Left ventricle myocardium superior (tissue), 1 donor: ENCODE measurements around the gene SNX9. TPM values are rescaled to one million over a fixed set of nuclear protein-coding genes. Genes with fewer than 3 reads are reported as not detected.
"Not testable (repeated sequence)": the region's sequence is repeated elsewhere in the genome, so short reads cannot be mapped to it uniquely, and the experiment has no call there.

Source experiments
- ATAC-seq: fragments of 200-7000 bp; cut with Tn5 transposase; one replicate; pipeline ENCODE4 v1.9.1; 2020; ENCODE audit warnings: mild to moderate bottlenecking, moderate library complexity
- DNase-seq: peaks from one replicate; pipeline ENCODE4 v3.0.0-alpha.2; 2020
- intact Hi-C: fragments of 100-400 bp; cut with micrococcal nuclease; formaldehyde crosslinking; loops from one replicate; pipeline ENCODE4 v1.11.0; 2022
- total RNA-seq: library from RNA; stranded (reverse); fragmentation: NEBNext Ultra II Directional; extraction: Animal tissue kit (Norgen Biotek cat#: 25700); gene quantifications from one replicate; pipeline ENCODE4 v1.2.1, GENCODE V29; 2021
- donor health status: DM: no; HTN: yes; CAD: no; lungs with severe emphysema.

Gene SNX9
- total RNA-seq, 1 donor from 2014 or later: 31.6 TPM

DNA sequence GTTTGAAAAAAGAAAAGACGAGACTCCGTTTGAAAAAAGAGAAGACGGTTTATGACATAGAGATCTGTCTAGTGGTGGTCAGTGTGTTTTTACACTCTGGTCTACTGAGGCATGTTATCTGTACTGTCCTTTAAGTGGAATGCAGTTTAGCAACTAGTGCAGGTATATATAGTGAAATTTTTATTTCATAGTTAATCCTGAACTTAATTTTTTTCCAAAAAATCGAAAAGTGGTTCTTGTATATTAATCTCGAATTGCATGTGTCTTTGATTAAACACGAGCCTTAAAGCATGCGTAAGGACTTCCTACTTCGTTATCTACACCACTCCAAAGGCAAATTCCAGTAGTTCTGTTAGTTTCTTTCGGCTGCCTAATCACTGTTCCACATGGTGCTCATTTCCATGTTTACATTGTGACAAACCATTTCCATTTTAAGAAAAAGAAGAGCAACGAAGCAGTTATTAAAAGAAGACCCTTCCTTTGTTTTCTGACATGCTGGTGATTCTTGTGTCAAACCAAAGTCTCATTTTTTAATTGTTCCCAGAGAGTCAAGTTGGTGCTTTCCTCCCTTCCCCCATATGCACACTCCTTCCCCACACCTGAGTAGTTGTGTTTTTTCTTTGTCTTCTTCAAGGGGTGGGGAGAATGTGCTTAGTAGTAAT is 2.3 kb downstream of the SNX9 start:
- no peak for DNase-seq
- intact Hi-C loops: no loop called here
- no peak for ATAC-seq

DNA sequence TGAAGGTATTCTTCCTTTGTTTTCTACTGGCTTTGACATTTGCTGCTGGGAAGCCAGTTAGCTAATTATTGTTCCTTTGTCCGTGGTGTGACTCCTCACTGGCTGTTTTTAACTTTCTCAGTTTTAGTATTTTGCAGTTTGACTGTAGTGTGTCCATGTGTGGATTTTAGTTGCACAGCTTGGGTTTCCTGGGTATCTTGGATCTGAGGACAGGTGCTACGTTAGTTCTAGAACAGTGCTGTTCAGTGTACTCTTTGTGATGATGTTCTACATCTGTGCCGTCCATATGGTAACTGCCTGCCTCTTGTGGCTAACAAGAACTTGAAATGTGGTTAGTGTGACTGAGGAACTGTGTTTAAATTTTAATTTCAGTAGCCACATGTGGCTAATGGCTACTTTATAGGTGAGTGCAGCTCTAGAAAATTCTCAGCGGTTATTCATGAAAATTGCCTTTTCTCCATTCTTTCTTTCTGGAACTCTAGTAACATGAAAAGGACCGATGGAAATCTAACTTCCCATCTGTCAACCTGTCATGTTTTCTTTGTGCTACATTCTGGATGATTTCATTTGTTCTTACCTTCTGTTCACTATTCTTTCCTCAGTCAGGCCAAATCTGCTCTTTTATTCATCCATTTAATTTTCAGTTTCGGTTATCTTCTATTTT is 7.4 kb downstream of the SNX9 start:
- intact Hi-C loops: no loop called here
- no peak for DNase-seq
- no peak for ATAC-seq

DNA sequence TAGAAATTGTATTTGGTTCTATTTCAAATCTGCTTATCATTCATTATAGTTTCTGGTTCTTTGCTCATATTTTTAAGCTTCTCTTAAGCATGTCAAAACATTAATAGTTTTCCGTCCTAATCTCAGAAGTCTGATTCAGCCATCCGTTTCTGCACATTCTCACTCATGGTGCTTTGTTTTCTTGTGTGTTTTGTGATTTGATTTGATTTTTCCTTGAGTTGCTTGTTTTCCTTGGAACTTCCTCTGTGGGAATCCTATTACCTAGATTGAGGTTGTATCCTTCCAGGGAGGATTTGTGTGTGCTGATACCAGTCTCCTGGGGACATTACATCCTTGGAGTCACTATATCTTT is 7.9 kb downstream of the SNX9 start:
- intact Hi-C loops: no loop called here

DNA sequence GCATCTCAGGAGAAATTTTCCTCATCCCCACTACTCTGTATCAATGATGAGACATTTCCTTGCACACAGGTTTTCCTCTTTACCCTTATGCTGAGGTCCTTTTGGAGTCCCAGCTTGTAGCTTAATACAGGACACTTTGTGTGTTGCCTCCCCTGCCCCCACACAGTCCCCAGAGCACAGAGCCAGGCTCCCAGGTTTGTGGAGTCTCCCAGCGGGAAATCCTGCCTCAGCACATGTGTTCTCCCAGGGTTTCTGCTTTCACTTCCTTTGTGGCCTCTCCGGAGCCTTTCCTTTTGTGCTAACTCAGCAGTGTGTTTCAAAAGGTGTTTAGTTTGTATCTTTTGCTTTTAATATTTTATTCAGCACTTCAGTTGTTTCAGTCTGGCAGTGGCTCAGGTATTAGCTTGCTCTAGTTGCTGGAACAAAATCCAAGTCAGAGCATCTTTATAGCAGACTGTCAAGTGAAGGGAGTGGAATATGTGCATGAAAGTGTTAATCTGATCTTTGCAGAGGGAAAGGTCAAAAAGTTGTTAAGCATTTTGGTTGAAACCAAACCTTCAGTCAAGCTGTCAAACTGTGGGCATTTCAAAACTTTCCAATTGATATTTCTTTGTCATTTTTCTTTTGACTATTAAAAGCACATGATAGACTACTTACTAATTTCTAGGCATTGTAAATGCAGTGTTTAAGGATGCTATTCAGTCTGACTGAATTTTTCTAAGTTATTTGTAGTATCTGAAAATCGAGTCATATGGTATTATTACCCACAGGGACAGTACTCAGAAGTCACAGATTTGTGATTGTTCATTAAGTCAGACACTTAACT is 8.6 kb downstream of the SNX9 start:
- ATAC-seq: peak; percentile 56
- no peak for DNase-seq
- intact Hi-C loops: no loop called here

More for the DNA sequence above, 7.9 kb downstream of the SNX9 start:
- no peak for DNase-seq
- no peak for ATAC-seq

DNA sequence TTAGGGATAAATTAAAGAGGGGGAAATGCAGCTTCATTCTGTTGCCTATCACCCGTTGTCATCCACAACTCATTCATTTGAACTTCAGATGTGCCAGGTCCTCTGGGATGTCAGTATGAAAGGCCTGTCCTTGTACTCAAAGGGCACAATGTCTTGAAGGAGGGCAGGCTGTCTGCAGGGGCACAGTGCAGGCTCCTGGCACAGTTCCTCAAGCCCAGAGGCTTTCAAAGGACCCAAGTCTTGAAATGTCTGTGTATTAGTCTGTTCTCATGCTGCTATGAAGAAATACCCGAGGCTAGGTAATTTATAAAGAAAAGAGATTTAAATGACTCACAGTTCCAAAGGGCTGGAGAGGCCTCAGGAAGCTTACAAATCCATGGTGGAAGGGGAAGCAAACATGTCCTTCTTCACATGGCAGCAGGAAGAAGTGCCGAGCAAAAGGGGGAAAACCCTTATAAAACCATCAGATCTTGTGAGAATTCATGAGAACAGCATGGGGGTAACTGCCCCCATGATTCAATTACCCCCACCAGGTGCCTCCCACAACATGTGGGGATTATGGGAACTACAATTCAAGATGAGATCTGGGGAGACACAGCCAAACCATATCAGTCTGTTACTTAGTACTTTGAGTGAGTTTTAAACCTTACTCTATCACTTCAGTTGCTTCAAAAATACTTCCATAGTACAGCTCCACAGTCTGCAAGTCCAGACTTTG is 9.4 kb downstream of the SNX9 start:
- intact Hi-C loops: no loop called here
- ATAC-seq (no peak), DNase-seq (no peak)

DNA sequence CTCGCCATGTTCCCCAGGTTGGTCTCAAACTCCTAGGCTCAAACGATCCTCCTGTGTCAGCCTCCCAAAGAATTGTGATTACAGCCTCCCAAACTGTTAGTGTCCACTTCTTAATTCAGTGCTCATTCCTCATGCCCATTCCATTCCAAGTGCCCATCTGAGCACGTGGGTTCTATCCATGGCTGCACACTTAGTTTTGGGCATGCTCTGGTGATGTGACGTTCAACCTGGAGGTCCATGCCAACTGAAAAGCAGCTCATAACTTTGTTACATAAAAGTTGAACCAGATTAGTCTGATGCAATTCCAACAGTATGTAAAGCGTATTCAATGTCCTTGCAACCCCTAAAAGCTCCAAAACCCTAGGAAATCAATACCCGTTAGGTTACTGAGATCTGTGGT is 11.5 kb downstream of the SNX9 start:
- no peak for ATAC-seq
- intact Hi-C loops: no loop called here

DNA sequence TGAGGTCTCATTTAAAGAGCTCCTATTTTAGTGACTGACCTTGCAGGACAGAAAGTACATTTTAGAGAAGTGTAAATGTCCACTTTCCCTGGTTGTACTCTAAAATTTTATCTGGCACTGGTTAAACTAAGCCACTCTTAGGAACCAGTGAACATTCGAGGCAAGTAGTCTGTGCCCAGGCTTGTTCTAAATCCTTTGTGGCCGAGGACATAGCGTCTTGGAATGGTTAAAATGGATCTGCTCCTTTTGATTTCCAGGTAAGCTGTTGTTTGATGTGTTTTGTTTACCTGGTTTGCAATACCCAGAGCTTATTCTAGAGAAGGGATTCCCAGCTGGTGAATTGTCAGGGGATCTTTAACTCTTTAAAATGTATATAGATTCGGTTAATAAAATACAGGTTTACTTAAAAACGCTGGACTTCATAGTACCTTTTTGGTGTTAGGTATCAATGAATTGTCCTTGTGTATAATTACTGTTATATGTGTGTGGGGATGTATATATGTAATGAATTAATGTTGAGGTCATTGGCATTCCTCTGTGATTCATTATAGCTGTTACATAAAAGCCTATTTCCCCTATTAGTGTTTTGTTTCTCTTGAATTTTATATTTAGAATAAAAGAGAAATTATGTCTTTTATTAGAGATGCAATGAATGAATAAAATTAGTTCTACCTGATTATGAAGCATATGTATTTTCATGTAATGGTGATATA is 15.8 kb downstream of the SNX9 start:
- ATAC-seq: no peak
- intact Hi-C loops: no loop called here
- no peak for DNase-seq

More for the DNA sequence above, 11.5 kb downstream of the SNX9 start:
- no peak for DNase-seq

DNA sequence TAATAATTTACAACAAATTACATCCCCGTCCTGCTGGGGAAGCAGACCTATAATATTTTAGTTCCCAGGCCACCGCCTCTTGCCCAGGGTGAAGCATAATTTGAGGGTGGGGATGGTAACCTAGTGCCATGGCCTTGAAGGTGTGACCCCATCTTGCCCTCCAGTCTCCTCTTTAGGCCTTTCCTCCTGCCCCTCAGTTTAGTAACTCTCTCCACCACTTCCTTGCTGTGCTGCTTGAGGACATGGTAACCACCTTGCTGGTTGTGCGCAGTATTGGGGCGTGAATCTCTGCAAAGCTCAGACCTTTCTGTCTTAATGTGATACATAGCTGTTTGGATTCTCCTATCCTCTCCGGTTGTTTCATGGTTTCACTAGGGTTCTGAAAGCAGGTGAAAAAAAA is 16.6 kb downstream of the SNX9 start:
- intact Hi-C loops: no loop called here
- DNase-seq (no peak), ATAC-seq (no peak)

DNA sequence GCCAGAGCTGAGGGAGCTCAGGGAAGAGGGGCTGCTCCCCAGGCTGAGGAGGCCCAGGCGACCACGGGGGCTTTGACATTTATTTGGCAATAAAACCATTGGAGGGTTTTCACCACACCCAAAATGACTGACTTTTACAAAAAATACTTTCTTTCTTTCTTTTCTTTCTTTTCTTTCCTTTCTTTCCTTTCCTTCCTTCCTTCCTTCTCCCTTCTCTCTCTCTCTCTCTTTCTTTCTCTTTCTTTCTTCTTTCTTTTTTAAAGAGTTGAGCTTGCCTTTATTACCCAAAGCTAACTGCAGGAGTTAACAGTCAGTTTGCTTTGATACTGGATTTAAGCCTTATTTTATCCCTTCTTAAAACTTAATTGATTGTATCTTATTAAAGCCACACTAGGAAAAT is 17.2 kb downstream of the SNX9 start:
- intact Hi-C loops: no loop called here
- DNase-seq (no peak), ATAC-seq (no peak)

DNA sequence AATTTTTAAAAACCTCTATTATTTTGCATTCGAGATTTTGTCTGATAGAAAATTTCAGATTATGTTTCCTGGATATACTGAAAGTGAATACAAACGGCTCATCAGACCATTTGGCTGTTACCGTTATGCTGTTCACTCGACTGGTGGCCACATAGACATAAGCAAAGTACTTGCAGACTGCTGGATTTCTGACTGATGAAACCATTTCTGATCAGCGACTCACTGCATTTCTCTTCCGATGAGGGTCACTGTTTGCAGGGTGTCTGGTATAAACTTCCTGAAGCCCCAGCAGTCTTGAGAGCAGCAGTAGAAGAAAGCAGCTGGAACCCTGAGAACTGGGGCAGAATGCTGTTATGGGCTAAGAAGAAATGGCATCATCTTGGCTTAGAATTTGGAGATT is 17.7 kb downstream of the SNX9 start:
- no peak for DNase-seq
- no peak for ATAC-seq
- intact Hi-C loops: no loop called here

DNA sequence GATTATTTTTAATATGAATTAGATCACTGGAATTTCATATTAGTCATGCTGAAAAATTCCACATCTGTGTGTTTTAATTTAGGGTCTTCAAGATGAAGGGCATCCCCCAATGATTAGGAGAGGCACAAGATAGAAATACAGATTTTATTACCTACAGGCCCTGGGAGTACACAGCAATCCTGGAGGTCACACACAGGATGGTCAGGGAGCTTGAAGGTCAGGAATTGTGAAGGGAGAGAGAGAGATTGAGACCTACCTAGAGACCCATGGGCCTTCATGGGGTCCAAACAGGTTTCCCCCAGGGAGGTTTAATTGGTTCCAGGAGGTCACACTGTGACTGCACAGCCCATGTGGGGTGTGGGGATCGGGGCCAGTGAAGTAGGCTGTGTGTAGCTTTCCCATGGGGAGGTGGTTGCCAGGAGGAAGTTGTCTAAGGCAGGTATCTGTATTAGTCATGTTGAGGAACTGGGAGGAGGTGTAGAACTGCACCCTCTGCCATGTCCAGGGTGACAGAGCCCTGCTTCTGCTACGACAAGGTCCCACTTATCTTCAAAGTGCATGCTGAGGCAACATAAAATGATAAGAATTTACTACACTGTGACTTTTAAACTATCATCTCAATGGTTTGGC is 18.3 kb downstream of the SNX9 start:
- DNase-seq: no peak
- intact Hi-C loops: no loop called here
- ATAC-seq: peak; percentile 49

DNA sequence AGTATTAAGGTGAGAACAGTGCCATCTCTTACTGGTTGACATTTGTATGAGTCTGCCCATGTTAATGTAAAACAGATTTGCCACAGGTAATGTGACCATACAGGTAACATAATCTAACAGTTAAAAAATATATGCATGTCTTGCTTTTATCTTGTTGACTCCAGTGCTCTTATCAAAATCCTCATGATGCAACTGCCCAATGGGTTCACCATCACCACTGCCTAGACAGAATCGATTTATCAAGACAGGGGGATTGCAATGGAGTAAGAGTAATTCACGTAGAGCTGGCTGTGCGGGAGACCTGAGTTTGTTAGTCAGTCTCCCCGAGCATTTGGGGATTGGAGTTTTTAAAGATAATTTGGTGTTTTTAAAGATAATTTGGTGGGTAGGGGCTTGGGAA is 19.2 kb downstream of the SNX9 start:
- DNase-seq (no peak), ATAC-seq (no peak)
- intact Hi-C loops: no loop called here

DNA sequence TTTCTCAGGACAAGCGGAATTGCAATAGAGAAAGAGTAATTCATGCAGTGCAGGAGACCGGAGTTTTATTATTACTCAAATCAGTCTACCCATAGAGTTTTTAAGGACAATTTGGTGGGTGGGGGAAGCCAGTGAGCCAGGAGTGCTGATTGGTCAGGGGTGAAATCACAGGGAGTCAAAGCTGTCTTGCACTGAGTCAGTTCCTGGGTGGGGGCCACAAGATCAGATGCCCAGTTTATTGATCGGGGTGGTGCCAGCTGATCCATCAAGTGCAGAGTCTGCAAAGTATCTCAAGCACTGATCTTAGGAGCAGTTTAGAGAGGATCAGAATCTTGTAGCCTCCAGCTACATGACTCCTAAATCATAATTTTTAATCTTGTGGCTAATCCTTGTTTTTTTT is 21.1 kb downstream of the SNX9 start:
- ATAC-seq, DNase-seq, intact Hi-C loops: not testable (repeated sequence)

DNA sequence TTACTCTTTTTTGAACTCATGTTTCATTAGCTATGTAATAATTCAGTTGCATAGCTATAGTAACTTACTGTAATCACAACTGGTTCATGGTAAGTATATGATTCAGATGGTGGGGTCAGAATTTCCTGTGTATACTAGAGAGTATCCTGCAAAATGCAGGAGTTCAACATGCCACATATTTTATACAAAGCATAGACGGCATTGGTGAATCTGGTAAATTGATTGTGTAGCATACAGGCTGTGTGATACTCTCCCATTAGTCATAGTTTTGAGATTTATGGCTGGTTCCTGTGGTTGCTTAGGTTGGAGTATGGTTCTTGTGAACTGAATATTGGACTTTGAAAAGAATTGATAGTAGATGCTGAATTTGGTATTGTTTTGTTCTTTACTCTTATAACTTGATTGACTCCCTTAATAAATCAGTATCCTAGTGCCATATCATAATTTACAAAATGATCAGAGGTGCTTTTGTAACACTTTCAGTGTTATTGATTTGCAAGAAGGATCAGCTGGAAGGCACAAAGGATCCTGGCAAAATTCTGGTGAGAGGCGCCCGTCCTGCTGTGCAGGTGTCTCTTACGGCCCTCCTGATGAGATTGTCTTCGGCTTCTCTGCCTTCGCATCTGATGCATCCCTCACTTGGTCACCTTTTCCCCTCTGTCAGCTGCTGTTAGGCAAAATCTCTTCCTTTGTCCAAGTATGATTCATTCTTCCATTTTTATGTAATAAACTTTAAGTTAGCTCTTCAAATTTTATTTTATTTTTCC is 22.6 kb downstream of the SNX9 start:
- intact Hi-C loops: no loop called here
- DNase-seq (no peak), ATAC-seq (no peak)

DNA sequence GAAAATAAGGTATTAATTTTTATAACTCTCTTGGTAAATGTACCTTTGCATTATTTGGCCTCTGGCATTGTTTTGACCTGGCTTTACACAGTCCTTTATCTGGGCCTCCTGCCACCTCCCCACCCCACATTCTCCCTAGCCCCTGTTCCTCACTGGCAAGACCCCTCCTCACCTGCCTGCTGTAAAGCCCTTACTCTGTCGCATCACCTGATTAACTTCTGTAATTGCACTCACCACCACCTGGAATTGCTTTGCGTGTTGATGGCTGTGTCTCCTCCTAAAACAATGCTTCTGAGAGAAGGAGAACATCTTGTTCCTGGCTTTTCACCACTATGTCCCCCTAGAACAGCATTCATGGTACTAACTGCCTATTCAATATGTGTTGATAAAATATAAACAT is 24.8 kb downstream of the SNX9 start:
- ATAC-seq (no peak), DNase-seq (no peak)
- intact Hi-C loops: no loop called here

DNA sequence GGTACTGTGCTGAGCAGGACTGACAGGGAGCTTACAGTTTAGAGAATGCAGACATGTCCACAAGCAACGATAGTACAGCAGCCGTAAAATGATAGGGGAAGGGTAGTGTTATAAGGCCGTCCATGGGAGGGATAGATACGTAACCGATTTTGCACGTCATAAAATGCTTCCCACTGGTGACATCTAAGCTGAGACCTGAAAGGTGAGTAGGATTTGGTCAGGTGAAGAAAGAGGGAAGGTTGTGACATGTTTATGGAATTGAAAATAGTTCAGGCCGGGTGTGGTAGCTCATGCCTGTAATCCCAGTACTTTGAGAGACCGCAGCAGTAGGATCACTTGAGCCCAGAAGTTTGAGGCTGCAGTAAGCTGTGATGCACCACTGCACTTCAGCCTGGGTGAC is 25.6 kb downstream of the SNX9 start:
- intact Hi-C loops: no loop called here
- no peak for DNase-seq
- ATAC-seq: no peak

DNA sequence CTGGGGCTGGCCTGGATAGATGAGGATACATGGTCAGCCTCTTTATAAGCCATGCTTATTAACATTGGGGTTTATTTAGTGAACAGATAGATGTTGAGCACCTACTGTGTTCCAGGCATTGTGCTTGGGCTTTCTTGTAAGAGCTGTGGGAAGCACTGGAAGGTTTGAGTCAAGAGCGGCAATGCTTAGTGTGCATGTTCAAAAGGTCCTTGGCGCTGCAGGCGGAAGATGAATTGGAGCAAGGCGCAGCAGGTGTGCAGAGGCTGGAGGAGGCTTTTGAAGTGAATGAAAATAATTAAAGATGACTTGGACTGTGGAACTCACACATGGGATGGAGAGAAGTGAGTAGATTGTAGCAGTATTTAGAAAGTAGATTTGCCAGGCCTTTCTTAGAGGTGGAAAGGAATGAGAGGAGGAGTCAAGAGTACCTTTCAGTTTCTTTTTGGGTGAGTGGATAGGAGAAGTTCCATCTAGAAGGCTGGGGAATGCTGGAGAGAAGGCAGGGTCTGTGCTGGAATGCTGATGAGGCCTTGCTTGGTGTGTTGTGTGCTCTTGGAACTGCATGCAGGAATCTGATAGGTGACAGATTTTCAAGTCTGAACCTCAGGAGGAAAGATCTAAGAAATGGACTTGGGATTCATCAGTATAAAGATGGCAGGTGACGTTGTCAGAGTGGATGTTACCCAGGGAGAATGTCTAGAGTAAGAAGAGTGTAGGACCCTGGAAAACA is 26.4 kb downstream of the SNX9 start:
- intact Hi-C loops: no loop called here
- ATAC-seq (no peak), DNase-seq (no peak)
